HG02884 (cell line): Measurements from ENCODE around the gene IL17F.

Experiments
- ATAC-seq: cut with Tn5 transposase; IDR thresholded peaks from one replicate; pipeline ENCODE4 v1.9.1; 2021; ENCODE audit warnings: mild to moderate bottlenecking, moderate library complexity; ENCODE audit not compliant: unreplicated experiment

The IL17F gene

DNA sequence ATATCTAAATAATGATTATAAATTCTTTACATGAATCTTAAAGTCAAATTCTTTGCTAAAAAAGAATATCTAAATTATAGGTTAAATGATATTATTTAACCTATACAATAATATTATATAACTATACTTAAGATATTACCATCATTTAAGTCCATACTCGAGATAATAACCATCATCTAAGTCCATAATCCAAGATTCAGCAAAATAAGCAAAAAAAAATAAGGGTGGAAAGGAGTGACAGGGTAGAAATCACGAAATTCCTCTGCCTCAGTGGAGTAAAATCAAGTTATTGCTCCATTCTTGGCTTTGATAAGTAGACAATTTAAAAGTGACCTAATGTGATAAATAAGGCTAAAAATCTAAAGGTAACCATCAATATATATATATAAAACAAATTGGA lies 48.4 kb downstream of the IL17F start:
- no peak for ATAC-seq

DNA sequence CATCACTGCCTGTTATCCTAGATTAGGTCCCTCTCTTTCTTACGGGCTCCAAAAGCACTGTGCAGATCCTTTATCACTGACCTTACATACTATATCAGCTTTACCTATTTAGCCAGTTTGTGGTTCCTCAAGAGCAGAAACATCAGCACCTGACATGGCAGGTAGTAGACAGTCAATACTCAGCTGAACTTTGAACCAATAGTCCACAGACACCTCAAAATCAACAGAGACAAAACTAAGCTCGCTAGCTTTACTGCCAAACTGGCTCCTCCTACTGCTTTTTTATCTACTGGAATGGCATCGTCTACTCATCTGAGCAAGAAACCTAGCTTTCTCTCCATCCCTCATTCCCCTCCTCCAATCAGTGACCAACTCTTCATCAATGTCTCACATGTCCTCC lies 52.5 kb downstream of the IL17F start:
- no peak for ATAC-seq

DNA sequence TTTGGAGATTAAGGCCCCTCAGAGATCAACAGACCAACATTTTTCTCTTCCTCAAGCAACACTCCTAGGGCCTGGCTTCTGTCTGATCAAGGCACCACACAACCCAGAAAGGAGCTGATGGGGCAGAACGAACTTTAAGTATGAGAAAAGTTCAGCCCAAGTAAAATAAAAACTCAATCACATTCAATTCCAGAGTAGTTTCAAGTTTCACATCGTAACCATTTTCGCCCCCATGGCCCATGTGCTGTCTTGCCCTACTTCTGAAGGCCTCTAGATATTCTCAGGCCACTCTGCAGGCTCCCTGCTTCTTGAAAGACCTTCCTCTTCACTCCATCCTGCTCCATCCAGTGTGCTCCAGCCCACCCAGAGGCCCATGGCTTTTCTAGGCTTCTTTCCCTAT lies 53.9 kb downstream of the IL17F start:
- peak; percentile 78 for ATAC-seq

DNA sequence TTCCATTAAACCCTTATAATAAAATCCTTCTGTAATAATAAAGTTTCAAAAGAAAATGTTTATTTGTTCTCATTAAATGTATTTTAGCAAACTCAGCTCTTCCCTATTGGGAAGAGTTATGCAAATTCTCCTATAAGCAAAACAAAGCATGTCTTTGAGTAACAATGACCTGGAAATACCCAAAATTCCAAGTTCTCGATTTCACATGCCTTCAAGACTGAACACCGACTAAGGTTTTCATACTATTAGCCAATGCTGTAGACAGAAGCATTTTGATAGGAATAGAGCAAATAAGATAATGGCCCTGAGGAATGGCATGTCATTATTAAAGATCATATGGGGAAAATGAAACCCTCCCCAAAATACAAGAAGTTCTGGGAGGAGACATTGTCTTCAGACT lies 54.3 kb downstream of the IL17F start:
- no peak for ATAC-seq

DNA sequence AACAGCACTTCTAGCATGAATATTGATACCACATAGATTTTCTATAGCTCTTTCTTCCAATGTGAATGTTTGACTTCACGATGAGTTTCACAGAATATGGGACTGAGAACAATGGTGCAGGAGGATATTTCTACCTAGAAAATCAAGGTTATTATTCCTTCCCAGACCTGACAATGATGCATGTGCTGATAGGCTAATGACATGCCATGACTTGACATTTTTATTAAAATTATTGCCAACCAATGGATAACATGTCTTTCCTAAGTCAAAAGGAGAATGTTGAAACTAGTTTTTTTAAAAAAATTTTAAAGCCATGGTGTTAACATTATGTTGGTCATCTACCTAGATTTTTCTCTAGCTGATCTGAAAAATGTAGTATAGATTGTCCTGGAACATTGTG lies 57.2 kb downstream of the IL17F start:
- ATAC-seq: no peak
